ENCODE results near the gene MARK1. TPM values are rescaled to one million over a fixed set of nuclear protein-coding genes. Genes with fewer than 3 reads are reported as not detected.

Gene MARK1
- total and polyA plus RNA-seq, 10 of the 15 experiments (the other 5 are each of a cell fraction or from before 2014, with no cell fraction given): 0.02 to 0.67 (median 0.12) TPM; not detected in 6

DNA sequence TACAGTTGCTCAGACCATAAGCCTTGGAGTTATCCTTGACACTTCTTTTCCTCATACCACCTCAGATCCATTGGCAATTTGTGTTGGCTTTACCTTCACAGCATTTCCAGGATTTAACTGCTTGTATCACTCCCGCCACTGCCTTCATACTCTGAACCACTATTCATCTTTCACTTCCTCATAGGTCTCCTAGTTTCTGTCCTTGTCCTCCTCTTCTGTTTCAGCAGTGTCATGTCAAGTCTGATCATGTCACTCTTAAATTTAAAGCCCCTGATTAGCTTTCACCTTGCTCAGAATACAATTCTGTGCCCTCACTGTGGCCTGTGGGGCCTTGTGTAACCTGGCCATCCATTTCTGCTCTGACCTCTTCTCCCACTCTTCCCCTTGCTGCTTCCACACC, 127.6 kb downstream of the MARK1 start (continued):
- TF ChIP-seq, protein P1, sequence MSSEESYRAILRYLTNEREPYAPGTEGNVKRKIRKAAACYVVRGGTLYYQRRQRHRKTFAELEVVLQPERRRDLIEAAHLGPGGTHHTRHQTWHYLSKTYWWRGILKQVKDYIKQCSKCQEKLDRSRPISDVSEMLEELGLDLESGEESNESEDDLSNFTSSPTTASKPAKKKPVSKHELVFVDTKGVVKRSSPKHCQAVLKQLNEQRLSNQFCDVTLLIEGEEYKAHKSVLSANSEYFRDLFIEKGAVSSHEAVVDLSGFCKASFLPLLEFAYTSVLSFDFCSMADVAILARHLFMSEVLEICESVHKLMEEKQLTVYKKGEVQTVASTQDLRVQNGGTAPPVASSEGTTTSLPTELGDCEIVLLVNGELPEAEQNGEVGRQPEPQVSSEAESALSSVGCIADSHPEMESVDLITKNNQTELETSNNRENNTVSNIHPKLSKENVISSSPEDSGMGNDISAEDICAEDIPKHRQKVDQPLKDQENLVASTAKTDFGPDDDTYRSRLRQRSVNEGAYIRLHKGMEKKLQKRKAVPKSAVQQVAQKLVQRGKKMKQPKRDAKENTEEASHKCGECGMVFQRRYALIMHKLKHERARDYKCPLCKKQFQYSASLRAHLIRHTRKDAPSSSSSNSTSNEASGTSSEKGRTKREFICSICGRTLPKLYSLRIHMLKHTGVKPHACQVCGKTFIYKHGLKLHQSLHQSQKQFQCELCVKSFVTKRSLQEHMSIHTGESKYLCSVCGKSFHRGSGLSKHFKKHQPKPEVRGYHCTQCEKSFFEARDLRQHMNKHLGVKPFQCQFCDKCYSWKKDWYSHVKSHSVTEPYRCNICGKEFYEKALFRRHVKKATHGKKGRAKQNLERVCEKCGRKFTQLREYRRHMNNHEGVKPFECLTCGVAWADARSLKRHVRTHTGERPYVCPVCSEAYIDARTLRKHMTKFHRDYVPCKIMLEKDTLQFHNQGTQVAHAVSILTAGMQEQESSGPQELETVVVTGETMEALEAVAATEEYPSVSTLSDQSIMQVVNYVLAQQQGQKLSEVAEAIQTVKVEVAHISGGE (CRISPR knock-in tag; IDR thresholded peaks at IDR 0.05): no peak
- TF ChIP-seq PAX8 (IDR thresholded peaks at IDR 0.05) (no peak), ETV6 (conservative IDR thresholded peaks at IDR 0.05 in 1 of 2, IDR thresholded peaks at IDR 0.05 in 1 of 2; ENCODE audit: borderline replicate concordance in 1 of 2, low read depth in 1 of 2) (no peak), BHLHE40 (IDR thresholded peaks at IDR 0.05; ENCODE audit: borderline replicate concordance in 1 of 2, low read depth in 2 of 2, low read length in 1 of 2) (no peak), MEF2B (IDR thresholded peaks at IDR 0.05; ENCODE audit: partially characterized antibody, poor library complexity, severe bottlenecking) (no peak), CBFB (IDR thresholded peaks at IDR 0.05; ENCODE audit: low read depth) (no peak), MYB (IDR thresholded peaks at IDR 0.05; ENCODE audit: borderline replicate concordance, low read depth, low read length) (no peak), HCFC1 (IDR thresholded peaks at IDR 0.05; ENCODE audit: low read length) (no peak), ESRRA (IDR thresholded peaks at IDR 0.05; ENCODE audit: low read length) (no peak), JUNB (IDR thresholded peaks at IDR 0.05) (no peak), ZNF24 (IDR thresholded peaks at IDR 0.05) (no peak), SUPT20H (IDR thresholded peaks at IDR 0.05; ENCODE audit: borderline replicate concordance, control insufficient read depth, low read depth, low read length) (no peak), SPI1 (IDR thresholded peaks at IDR 0.05; ENCODE audit: borderline replicate concordance, insufficient read depth, low read depth, low read length) (peak; percentile 90), CBX5 (IDR thresholded peaks at IDR 0.05; ENCODE audit: low read depth) (no peak), ZNF207 (IDR thresholded peaks at IDR 0.05; ENCODE audit: borderline replicate concordance) (no peak), EP300 (IDR thresholded peaks at IDR 0.05; ENCODE audit: borderline replicate concordance in 1 of 2, control insufficient read depth in 1 of 2, low read depth in 2 of 2, low read length in 2 of 2) (0 out of 4 replicates have a peak, but pooled peaks of 1 of the 2 experiments have one; percentile 27), EGR1 (IDR thresholded peaks at IDR 0.05; ENCODE audit: borderline replicate concordance in 1 of 2, low read depth in 2 of 2, low read length in 2 of 2) (no peak), FOS (IDR thresholded peaks at IDR 0.05; ENCODE audit: borderline replicate concordance, extremely low read depth, insufficient read length) (no peak), ZSCAN29 (IDR thresholded peaks at IDR 0.05) (no peak), POLR2AphosphoS5 (IDR thresholded peaks at IDR 0.05; ENCODE audit: low read length) (no peak), IKZF1 (conservative IDR thresholded peaks at IDR 0.05) (peak; percentile 27; the same call in 1 of the 2 replicates), PML (IDR thresholded peaks at IDR 0.05; ENCODE audit: low read length) (no peak), ATF7 (IDR thresholded peaks at IDR 0.05; ENCODE audit: low read depth) (no peak), MEF2A (IDR thresholded peaks at IDR 0.05; ENCODE audit: insufficient read depth, low read depth, low read length) (no peak), CREB1 (IDR thresholded peaks at IDR 0.05; ENCODE audit: low read depth) (no peak), POLR2AphosphoS2 (IDR thresholded peaks at IDR 0.05; ENCODE audit: low read depth, low read length) (no peak), CHD2 (IDR thresholded peaks at IDR 0.05; ENCODE audit: borderline replicate concordance, low read depth, low read length) (no peak), STAT1 (conservative IDR thresholded peaks at IDR 0.05) (no peak)
- TF ChIP-seq, protein P2, sequence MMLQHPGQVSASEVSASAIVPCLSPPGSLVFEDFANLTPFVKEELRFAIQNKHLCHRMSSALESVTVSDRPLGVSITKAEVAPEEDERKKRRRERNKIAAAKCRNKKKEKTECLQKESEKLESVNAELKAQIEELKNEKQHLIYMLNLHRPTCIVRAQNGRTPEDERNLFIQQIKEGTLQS (IDR thresholded peaks at IDR 0.05; ENCODE audit: borderline replicate concordance, extremely low read depth, low read depth, low read length): no peak
- TF ChIP-seq, protein P3, sequence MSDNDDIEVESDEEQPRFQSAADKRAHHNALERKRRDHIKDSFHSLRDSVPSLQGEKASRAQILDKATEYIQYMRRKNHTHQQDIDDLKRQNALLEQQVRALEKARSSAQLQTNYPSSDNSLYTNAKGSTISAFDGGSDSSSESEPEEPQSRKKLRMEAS (IDR thresholded peaks at IDR 0.05; ENCODE audit: low read depth, low read length): no peak

Measured in GM12878 (cell line).